ENCODE results near the gene ENDOG. TPM values are rescaled to one million over a fixed set of nuclear protein-coding genes. Genes with fewer than 3 reads are reported as not detected.

Gene ENDOG
- total and polyA plus RNA-seq, 2 experiments from 2014 or later: 15.1 to 23.5 TPM

DNA sequence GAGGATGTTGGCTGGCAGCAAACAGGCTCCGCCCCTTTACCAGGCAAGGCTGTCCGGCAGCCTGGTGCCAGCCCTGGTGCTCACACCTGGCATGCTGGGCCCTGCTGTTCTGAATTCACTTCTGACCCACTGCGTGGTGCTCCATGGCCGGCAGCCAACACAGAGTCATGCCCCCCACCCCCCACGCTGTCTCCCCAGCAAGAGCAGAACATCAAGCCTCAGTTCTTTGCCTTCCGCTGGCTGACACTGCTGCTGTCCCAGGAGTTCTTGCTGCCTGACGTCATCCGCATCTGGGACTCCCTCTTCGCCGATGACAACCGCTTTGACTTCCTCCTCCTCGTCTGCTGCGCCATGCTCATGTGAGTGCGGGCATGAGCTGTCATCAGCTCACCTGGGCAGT lies 12.6 kb upstream of the ENDOG start:
- H3K27me3 ChIP-seq (ENCODE audit: insufficient read depth): no peaks in the 10 kb centered on the region
- peaks cover 38% of the 10 kb centered on the region for H3K36me3 Mint-ChIP-seq (ENCODE audit: low read depth)
- peaks cover 2% of the 10 kb centered on the region for H3K27me3 Mint-ChIP-seq (ENCODE audit: insufficient read depth, low read depth, poor library complexity)
- H3K4me1 ChIP-seq (ENCODE audit: insufficient read depth): no peaks in the 10 kb centered on the region
- no peak overlapping the region for H2AFZ ChIP-seq
- H3K36me3 ChIP-seq (ENCODE audit: insufficient read depth): no peaks in the 10 kb centered on the region
- H3K9me2 ChIP-seq (ENCODE audit: insufficient read depth): no peaks in the 10 kb centered on the region
- no peaks in the 10 kb centered on the region for H3K4me1 Mint-ChIP-seq
- H3F3A ChIP-seq (replicated peaks; ENCODE audit: low read depth): 0 out of 2 replicates have a peak, but pooled peaks cover 4% of the 10 kb centered on the region
- H3K79me2 ChIP-seq (replicated peaks; ENCODE audit: insufficient read depth): no peaks in the 10 kb centered on the region
- no peak for DNase-seq (ENCODE audit: low spot score)
- H4K20me1 ChIP-seq (replicated peaks; ENCODE audit: insufficient read depth): peaks cover 3% of the 10 kb centered on the region
- no peaks in the 10 kb centered on the region for H3K9me3 Mint-ChIP-seq
- no peak for ATAC-seq
- TF ChIP-seq, protein P1, sequence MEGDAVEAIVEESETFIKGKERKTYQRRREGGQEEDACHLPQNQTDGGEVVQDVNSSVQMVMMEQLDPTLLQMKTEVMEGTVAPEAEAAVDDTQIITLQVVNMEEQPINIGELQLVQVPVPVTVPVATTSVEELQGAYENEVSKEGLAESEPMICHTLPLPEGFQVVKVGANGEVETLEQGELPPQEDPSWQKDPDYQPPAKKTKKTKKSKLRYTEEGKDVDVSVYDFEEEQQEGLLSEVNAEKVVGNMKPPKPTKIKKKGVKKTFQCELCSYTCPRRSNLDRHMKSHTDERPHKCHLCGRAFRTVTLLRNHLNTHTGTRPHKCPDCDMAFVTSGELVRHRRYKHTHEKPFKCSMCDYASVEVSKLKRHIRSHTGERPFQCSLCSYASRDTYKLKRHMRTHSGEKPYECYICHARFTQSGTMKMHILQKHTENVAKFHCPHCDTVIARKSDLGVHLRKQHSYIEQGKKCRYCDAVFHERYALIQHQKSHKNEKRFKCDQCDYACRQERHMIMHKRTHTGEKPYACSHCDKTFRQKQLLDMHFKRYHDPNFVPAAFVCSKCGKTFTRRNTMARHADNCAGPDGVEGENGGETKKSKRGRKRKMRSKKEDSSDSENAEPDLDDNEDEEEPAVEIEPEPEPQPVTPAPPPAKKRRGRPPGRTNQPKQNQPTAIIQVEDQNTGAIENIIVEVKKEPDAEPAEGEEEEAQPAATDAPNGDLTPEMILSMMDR (conservative IDR thresholded peaks at IDR 0.05; ENCODE audit: low read depth in 2 of 2): no peak
- TF ChIP-seq EZH2 (IDR thresholded peaks at IDR 0.05; ENCODE audit: low read depth, unreplicated experiment) (no peak), ZNF331 (CRISPR knock-in tag; IDR thresholded peaks at IDR 0.05; ENCODE audit: low read depth) (no peak), CREB1 (CRISPR knock-in tag; IDR thresholded peaks at IDR 0.05; ENCODE audit: low read depth) (no peak), EZH2phosphoT487 (IDR thresholded peaks at IDR 0.05; ENCODE audit: unreplicated experiment) (no peak), POLR2AphosphoS5 (IDR thresholded peaks at IDR 0.05; ENCODE audit: low read depth) (no peak)
- TF ChIP-seq, protein P2, sequence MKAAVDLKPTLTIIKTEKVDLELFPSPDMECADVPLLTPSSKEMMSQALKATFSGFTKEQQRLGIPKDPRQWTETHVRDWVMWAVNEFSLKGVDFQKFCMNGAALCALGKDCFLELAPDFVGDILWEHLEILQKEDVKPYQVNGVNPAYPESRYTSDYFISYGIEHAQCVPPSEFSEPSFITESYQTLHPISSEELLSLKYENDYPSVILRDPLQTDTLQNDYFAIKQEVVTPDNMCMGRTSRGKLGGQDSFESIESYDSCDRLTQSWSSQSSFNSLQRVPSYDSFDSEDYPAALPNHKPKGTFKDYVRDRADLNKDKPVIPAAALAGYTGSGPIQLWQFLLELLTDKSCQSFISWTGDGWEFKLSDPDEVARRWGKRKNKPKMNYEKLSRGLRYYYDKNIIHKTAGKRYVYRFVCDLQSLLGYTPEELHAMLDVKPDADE (IDR thresholded peaks at IDR 0.05): no peak
- TF ChIP-seq, protein P3, sequence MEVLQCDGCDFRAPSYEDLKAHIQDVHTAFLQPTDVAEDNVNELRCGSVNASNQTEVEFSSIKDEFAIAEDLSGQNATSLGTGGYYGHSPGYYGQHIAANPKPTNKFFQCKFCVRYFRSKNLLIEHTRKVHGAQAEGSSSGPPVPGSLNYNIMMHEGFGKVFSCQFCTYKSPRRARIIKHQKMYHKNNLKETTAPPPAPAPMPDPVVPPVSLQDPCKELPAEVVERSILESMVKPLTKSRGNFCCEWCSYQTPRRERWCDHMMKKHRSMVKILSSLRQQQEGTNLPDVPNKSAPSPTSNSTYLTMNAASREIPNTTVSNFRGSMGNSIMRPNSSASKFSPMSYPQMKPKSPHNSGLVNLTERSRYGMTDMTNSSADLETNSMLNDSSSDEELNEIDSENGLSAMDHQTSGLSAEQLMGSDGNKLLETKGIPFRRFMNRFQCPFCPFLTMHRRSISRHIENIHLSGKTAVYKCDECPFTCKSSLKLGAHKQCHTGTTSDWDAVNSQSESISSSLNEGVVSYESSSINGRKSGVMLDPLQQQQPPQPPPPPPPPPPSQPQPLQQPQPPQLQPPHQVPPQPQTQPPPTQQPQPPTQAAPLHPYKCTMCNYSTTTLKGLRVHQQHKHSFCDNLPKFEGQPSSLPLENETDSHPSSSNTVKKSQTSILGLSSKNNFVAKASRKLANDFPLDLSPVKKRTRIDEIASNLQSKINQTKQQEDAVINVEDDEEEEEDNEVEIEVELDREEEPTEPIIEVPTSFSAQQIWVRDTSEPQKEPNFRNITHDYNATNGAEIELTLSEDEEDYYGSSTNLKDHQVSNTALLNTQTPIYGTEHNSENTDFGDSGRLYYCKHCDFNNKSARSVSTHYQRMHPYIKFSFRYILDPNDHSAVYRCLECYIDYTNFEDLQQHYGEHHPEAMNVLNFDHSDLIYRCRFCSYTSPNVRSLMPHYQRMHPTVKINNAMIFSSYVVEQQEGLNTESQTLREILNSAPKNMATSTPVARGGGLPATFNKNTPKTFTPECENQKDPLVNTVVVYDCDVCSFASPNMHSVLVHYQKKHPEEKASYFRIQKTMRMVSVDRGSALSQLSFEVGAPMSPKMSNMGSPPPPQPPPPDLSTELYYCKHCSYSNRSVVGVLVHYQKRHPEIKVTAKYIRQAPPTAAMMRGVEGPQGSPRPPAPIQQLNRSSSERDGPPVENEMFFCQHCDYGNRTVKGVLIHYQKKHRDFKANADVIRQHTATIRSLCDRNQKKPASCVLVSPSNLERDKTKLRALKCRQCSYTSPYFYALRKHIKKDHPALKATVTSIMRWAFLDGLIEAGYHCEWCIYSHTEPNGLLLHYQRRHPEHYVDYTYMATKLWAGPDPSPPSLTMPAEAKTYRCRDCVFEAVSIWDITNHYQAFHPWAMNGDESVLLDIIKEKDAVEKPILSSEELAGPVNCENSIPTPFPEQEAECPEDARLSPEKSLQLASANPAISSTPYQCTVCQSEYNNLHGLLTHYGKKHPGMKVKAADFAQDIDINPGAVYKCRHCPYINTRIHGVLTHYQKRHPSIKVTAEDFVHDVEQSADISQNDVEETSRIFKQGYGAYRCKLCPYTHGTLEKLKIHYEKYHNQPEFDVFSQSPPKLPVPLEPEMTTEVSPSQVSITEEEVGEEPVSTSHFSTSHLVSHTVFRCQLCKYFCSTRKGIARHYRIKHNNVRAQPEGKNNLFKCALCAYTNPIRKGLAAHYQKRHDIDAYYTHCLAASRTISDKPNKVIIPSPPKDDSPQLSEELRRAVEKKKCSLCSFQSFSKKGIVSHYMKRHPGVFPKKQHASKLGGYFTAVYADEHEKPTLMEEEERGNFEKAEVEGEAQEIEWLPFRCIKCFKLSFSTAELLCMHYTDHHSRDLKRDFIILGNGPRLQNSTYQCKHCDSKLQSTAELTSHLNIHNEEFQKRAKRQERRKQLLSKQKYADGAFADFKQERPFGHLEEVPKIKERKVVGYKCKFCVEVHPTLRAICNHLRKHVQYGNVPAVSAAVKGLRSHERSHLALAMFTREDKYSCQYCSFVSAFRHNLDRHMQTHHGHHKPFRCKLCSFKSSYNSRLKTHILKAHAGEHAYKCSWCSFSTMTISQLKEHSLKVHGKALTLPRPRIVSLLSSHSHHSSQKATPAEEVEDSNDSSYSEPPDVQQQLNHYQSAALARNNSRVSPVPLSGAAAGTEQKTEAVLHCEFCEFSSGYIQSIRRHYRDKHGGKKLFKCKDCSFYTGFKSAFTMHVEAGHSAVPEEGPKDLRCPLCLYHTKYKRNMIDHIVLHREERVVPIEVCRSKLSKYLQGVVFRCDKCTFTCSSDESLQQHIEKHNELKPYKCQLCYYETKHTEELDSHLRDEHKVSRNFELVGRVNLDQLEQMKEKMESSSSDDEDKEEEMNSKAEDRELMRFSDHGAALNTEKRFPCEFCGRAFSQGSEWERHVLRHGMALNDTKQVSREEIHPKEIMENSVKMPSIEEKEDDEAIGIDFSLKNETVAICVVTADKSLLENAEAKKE (CRISPR knock-in tag; IDR thresholded peaks at IDR 0.05): no peak
- no peak overlapping the region for H3K4me2 ChIP-seq
- H3K27ac Mint-ChIP-seq: no peak overlapping the region
- H3K4me3 Mint-ChIP-seq: no peak overlapping the region
- H3K27ac ChIP-seq (ENCODE audit: low read depth): no peak overlapping the region
- H3K4me3 ChIP-seq: no peak overlapping the region

Measured in GM23338 (cell line).